HUDEP-2 (cell line): ENCODE results near the gene SRSF3.
"Not testable (repeated sequence)": the region's sequence is repeated elsewhere in the genome, so short reads cannot be mapped to it uniquely, and the experiment has no call there.

Source experiments
- DNase-seq, 76 experiments: peaks; one replicate each; lab custom pipeline; 2025; ENCODE audit not compliant: unreplicated experiment in 76 of 76; lab: John Stamatoyannopoulos, UW

The SRSF3 gene

DNA sequence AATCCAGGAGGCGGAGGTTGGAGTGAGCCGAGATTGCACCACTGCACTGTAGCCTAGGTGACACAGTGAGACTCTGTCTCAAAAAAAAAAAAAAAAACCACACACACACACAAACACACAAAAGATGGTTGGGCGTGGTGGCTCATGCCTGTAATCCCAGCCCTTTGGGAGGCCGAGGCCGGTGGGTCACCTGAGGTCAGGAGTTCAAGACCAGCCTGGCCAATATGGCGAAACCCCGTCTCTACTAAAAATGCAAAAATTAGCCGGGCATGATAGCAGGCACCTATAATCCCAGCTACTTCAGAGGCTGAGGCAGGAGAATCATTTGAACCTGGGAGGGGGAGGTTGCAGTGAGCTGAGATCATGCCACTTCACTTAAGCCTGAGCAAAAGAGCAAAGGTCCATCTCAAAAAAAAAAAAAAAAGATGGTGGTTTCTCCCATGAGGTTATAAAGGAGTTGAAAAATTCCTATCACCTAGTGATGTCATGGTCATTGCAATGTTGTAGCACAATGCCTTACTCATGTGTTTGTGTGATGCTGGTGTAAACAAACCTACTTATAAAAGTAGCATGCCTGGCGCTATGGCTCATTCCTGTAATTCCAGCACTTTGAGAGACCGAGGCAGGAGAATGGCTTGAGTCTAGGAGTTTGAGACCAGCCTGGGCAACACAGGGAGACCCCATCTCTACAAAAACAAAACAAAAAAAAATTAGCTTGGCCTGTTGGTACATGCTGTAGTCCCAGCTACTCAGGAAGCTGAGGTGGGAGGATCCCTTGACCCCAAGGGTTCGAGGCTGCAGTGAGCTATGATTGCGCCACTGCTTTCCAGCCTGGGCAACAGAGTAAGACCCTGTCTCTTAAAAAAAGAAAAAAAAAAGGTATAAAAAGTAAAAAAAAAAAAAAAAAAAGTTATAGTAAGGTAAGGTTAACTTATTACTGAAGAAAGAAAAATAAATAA lies 21.5 kb upstream of the SRSF3 start:
- DNase-seq = not testable (repeated sequence)

- no peak for DNase-seq
These were observed 19.5 kb upstream of the SRSF3 start for GRCh38 chr6:36574679-36575078.

GRCh38 chr6:36576578-36576977 lies 17.6 kb upstream of the SRSF3 start:
- DNase-seq = no peak

- peak in 66 of 76 experiments; percentile 10 to 80 (median 46) for DNase-seq
These were observed 16.9 kb upstream of the SRSF3 start for GRCh38 chr6:36577301-36577700.

DNA sequence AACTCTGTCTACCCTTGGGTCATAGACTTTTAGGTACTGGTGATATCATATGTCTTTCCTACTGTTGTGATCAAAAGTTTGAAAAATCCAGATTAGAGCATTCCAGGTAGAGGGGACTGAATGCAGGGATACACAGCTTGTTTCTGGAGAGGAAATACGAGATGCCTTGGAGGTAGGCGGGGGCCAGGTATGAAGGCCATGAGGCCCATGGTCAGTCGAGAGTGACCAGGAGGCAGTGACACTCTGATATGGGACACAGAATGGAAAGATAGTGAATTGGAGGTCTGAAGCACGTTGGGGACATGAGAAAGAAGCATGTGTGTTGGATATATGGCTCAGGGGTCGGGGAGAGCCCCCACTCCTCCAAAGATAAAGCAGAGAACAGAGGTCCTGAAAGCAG lies 16.1 kb upstream of the SRSF3 start:
- no peak for DNase-seq

DNA sequence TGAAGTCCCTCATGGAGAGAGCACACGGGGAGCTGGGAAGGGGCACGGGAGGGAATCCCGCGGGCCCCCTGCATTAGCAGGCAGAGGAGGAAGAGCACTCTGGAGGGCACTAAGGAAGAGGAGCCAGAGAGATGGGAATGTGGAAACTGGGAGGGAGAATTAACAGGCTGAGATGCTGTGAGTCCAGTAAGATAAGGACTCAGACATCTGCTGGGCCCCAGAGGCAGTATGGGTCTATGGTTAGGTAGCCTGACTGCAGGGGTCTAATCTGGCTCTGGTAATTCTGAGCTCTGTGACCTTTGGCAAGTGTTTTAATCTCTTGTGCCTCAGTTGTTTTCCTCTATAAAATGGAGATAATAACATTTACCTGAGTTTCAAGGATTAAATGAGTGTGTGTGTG lies 15.7 kb upstream of the SRSF3 start:
- DNase-seq = peak in 9 of 76 experiments; percentile 7 to 31 (median 15)

GRCh38 chr6:36580184-36580526 lies 14.0 kb upstream of the SRSF3 start:
- no peak for DNase-seq

- DNase-seq = no peak
These were observed 12.4 kb upstream of the SRSF3 start for GRCh38 chr6:36581716-36582115.

GRCh38 chr6:36586606-36587005 lies 7.6 kb upstream of the SRSF3 start:
- DNase-seq = no peak

DNA sequence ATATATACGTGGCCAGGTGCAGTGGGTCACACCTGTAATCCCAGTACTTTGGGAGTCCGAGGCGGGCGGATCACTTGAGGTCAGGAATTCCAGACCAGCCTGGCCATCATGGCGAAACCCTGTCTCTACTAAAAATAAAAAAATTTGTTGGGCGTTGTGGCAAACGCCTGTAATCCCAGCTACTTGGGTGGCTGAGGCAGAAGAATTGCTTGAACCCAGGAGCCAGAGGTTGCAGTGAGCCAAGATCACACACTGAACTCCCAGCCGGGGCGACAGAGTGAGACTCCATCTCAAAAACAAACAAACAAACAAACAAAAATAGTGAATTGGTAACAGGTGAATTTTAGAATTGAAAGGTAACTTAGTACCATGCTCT lies 5.1 kb upstream of the SRSF3 start:
- not testable (repeated sequence) for DNase-seq

GRCh38 chr6:36590237-36590636 lies 3.9 kb upstream of the SRSF3 start:
- no peak for DNase-seq

DNA sequence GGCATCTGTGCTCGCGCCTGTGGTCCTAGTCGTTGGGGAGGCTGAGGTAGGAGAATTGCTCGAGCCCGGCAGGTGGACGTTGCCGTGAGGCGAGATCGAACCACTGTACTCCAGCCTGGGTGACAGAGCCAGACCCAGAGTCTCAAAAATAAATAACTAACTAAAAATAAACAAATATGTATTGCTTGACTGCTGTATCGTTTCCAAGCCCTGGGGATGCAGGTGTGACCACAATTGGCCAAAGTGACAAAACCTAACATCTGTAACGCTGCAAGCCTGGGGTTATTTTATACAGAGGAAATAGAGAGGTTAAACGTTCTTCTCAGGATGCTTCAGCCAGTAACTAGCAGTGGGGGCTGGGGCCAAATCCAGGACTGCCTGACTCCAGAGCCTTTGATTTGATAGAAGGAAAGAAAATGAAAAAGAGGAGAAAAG lies 1.9 kb upstream of the SRSF3 start:
- DNase-seq = no peak

DNA sequence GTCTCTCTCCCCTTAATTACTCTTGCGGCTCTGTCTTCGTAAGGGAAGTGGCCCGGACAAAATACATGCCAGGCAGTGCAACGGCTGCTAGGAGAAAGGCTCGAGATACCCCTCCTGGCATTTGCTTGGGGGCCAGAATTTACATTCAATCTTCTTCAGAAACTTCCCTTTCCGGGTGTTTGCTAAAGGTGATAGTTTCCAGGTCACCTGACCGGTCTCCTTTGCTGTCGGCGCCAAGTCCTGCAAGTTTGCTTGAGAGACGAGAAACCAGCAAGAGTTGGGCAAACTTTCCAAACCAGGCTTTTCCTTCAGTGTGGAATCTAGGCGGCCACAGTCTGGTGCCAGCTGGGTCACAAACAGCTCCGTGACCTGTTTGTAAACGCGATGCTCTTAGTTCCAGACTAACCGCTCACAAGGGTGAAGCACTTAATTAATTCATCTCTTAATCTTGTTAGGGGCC lies 563 bp upstream of the SRSF3 start:
- DNase-seq = peak in 41 of 76 experiments; percentile 34 to 82 (median 57)

GRCh38 chr6:36594816-36595643 lies 868 bp downstream of the SRSF3 start:
- DNase-seq = peak in 14 of 76 experiments; percentile 21 to 54 (median 32)

GRCh38 chr6:36596356-36596755 lies 2.2 kb downstream of the SRSF3 start:
- no peak for DNase-seq

DNA sequence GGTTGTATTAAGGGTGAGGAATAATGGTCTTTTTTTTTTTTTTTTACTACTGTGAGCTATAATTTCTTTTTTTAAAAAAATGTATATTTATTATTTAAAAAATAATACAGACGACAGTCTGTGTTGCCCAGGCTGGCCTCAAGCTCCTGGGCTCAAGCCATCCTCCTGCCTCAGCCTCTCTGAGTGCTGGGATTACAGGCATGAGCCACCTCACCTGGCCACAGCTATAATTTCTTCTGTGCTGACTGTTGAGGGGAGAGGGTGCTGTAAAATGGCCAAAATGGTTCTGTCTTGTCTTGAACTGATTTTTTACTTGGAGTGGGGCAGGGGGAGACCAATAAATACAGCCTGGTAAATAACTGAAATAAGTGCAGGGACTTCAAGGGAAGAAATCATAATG lies 3.6 kb downstream of the SRSF3 start:
- no peak for DNase-seq

DNA sequence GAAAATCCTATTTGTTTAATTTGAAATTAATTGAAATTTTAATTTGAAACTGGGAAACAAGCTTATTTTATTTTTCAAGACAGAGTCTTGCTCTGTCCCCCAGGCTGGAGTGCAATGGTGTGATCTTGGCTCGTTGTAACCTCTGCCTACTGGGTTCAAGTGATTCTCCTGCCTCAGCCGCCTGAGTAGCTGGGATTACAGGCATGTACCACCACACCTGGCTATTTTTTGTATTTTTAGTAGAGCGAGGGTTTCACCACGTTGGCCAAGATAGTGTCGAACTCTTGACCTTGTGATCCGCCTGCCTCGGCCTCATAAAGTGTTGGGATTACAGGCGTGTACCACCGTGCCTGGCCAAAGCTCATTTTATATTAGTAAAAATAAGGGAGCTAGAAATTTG lies 4.2 kb downstream of the SRSF3 start:
- DNase-seq = no peak

DNA sequence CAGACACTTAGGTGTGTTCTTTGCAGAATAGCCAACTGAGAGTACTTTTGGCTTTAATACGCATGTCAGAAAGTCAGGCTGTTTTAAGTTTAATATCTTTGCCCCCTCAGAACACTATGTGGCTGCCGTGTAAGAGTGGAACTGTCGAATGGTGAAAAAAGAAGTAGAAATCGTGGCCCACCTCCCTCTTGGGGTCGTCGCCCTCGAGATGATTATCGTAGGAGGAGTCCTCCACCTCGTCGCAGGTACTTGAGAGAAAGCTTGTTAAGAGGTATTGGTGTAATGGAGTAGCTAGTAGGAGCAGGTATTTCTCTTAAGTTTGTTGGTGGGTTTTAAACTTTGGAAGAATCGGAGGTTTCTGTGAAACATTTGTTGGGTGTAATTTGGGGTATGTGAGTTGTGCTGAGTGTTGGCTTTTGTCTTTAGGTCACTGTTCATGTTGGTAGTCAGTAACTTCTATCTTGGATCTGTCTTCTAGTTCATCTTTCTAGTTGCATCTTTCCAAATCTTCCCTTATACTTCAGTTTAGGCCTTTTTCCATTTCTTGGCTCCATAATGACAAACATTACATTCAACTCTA lies 4.7 kb downstream of the SRSF3 start:
- no peak for DNase-seq

DNA sequence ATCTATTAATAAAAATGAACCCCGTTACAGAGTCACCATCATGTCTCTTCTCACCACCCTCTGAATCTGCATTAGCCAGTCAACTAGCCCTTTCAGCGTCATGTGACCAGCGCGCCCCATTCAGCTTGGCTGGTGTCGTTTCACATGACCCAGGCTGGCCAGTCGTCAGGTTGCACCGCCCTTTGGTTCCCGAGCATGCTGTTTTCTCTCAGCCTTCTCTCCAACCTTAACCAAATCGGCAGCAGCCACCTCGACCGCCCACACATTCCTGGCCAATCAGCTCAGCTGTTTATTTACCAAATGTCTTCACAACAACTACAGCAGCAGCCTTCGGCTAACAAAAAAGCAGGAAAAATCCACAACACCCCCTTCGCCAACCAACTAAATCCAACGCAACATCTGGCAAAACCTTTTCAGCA lies 5.6 kb downstream of the SRSF3 start:
- DNase-seq = peak in 20 of 76 experiments; percentile 14 to 57 (median 33)

- DNase-seq = no peak
These were observed 6.5 kb downstream of the SRSF3 start for GRCh38 chr6:36600564-36601146.

- not testable (repeated sequence) for DNase-seq
These were observed 7.7 kb downstream of the SRSF3 start for GRCh38 chr6:36601818-36602217.
